Stimulated activated memory B cell treated with anti-CD40 and anti-IgM and Interleukin-4, amounts not matched to agents 10 μg/mL and 1 μg/mL and 100 μg/mL, for 72 hours (primary cell): Measurements from ENCODE around the gene THRSP.
"Not testable (repeated sequence)": the region's sequence is repeated elsewhere in the genome, so short reads cannot be mapped to it uniquely, and the experiment has no call there.

Experiments used
- ATAC-seq: fragments of 150-1000 bp; cut with Tn5 transposase; 2 replicates; pipeline ENCODE4 v1.10.0; 2021
- H3K27ac Mint-ChIP-seq: one replicate; pipeline ENCODE4 v1.8.0; 2022; ENCODE audit warnings: mild to moderate bottlenecking, mixed read lengths
- H3K27me3 Mint-ChIP-seq: one replicate; pipeline ENCODE4 v1.8.0; 2022; ENCODE audit warnings: mixed read lengths
- H3K36me3 Mint-ChIP-seq: one replicate; pipeline ENCODE4 v1.8.0; 2022; ENCODE audit warnings: mixed read lengths
- H3K4me1 Mint-ChIP-seq: one replicate; pipeline ENCODE4 v1.8.0; 2022; ENCODE audit warnings: mixed read lengths
- H3K4me3 Mint-ChIP-seq: one replicate; pipeline ENCODE4 v1.8.0; 2022; ENCODE audit warnings: mild to moderate bottlenecking, moderate library complexity, mixed read lengths
- H3K9me3 Mint-ChIP-seq: one replicate; pipeline ENCODE4 v1.8.0; 2022; ENCODE audit warnings: mixed read lengths

Gene THRSP

DNA sequence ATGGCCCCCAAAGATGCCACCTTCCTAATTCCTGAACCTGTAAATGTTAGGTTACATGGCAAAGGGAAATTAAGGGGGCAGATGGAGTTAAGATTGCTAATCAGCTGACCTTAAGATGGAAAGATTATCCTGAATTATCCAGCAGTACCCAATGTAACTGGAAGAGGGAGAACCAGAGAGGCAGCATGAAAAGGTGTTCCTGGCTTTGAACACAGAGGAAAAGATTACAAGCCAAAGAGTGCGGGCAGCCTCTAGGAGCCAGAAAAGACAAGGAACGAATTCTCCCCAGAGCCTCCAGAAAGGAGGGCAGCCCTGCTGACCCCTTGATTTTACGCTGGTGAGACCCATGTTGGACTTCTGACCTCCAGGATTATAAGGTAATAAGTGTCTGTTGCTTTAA is 15.1 kb upstream of the THRSP start:
- Mint-ChIP-seq H3K9me3 (no peaks in the 10 kb centered on the region), H3K4me3 (no peak overlapping the region), H3K27me3 (peaks cover 10% of the 10 kb centered on the region), H3K4me1 (peaks cover 12% of the 10 kb centered on the region), H3K36me3 (no peaks in the 10 kb centered on the region), H3K27ac (no peak overlapping the region)
- no peak for ATAC-seq

DNA sequence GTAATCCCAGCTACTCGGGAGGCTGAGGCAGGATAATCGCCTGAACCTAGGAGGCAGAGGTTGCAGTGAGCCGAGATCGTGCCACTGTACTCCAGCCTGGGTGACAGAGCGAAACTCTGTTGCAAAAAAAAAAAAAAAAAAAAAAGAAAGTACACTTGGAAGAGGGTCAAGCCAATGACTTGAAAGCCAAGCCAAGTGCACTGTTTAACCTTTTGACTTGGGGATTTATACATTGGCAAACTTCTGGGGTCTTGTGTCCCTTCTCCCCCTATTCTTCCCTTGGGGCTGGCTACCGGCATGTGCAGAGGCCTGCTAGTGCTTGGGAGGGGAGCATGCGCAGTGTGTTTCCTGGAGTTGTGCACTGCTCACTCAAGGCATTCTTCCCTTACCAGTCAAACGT is 14.3 kb upstream of the THRSP start:
- Mint-ChIP-seq H3K9me3 (no peaks in the 10 kb centered on the region), H3K27ac (no peak overlapping the region), H3K36me3 (no peaks in the 10 kb centered on the region), H3K4me1 (peaks cover 12% of the 10 kb centered on the region), H3K27me3 (peaks cover 2% of the 10 kb centered on the region), H3K4me3 (no peak overlapping the region)
- no peak for ATAC-seq

DNA sequence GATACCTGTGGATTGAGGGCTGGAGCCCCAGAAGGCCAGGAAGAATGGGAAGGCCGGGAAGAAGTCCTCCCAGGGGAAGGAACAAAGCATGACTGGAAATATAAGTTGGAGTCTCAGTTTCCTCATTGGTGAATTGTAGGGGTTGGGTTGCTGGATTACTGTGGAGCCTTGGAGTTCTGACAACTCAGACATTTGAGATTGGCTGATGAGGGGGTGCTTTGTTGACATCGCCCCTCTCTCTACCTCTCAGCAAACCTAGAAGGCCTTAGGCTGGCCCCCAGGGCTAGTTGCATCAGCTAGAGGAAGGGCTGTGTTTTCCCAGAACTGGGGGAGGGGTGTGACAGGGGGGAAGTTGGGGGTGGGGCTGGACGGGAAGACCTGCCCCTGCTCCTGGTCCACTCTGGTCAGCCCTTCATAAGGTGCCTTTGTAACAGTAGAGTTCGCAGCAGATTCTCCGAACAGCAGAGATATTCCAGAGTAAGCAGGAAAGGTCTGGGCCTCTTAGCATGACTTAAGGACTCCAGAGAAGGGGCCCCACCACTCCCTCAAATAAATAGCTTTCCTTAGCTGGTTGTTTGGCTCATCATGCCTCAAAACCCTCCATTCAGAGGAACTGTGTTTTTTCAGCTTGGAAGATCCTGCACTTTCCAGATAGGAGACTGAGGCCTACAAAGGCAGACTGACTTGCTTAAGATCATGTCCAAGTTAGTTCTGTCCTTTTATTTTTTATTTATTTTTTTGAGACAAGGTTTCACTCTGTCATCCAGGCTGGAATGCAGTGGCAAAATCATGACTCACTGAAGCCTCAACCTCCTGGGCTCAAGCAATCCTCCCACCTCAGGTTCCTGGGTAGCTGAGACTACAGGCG is 12.5 kb upstream of the THRSP start:
- Mint-ChIP-seq H3K9me3 (no peaks in the 10 kb centered on the region), H3K36me3 (no peaks in the 10 kb centered on the region), H3K27ac (no peak overlapping the region), H3K4me3 (no peak overlapping the region), H3K27me3 (no peaks in the 10 kb centered on the region), H3K4me1 (peaks cover 4% of the 10 kb centered on the region)
- ATAC-seq: no peak

DNA sequence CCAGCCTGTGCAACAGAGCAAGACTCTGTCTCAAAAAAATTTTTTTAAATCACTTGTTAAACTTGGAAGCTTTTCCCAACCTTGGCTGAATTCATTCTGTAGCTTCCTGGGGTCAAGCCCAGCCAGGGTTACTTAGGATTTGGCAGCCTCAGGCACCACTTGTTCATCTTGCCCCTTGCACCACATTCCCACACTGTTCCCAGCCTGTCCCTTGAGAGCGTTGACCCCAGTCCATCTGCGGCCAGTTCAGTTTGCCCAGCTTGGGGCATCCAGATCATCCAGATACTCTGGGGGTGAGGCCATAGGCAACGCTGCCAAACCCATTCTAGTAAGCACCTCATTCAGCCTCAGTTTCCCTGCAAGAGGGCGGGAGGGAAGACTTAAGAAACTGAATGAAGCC is 8.7 kb upstream of the THRSP start:
- Mint-ChIP-seq H3K9me3 (no peaks in the 10 kb centered on the region), H3K27me3 (no peaks in the 10 kb centered on the region), H3K4me3 (no peak overlapping the region), H3K36me3 (no peaks in the 10 kb centered on the region), H3K4me1 (no peaks in the 10 kb centered on the region), H3K27ac (no peak overlapping the region)
- no peak for ATAC-seq

DNA sequence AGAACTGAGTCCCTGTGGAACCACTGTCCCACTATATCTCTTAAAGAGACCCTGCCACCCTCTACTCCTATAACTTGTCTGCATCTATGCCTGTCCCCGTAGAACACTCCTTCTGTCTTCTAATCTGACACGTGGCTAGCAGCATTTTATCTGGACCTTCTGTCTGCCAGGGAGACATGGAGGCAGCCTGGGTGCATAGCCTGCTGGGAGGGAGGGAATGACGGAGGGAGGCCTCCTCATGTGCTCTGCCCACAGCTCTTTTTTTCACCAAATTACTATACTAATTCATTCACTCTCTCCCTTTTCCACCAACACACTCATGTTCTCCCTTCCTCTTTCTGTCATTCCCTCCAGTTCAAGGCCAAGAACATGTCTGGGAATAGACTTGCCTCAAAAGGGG is 7.6 kb upstream of the THRSP start:
- no peaks in the 10 kb centered on the region for H3K36me3 Mint-ChIP-seq
- H3K4me3 Mint-ChIP-seq: no peak overlapping the region
- no peaks in the 10 kb centered on the region for H3K9me3 Mint-ChIP-seq
- H3K27ac Mint-ChIP-seq: no peak overlapping the region
- no peaks in the 10 kb centered on the region for H3K4me1 Mint-ChIP-seq
- ATAC-seq: no peak
- H3K27me3 Mint-ChIP-seq: no peaks in the 10 kb centered on the region

DNA sequence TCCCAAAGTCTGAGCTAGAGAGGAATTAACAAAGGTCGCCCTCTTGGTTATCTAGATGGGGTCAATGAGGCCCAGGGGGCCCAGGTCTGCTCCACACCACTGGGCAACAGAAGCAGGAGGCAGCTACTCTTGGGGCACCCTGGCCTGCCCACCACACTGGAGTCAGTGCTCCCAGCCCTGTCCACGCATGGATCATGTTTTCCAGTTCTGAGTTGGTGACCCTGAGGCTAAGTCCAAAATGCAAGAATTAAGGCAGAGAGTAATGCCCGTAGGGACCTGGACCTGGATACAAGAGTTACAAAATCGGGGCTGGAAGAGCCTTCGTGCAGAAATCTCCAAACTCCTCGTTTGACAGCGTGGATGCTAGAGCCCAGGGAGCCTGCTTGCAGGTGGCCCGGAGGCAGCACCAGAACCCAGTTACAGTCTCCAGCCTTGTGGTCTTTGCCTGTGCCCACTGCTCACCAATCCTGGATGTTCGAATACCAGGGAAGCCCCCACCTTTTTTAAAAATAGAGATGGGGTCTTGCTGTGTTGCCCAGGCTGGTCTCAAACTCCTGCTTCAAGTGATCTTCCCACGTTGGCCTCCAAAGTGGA is 6.1 kb upstream of the THRSP start:
- Mint-ChIP-seq H3K27me3 (no peaks in the 10 kb centered on the region), H3K4me1 (no peaks in the 10 kb centered on the region), H3K4me3 (no peak overlapping the region), H3K36me3 (no peaks in the 10 kb centered on the region), H3K9me3 (no peaks in the 10 kb centered on the region), H3K27ac (no peak overlapping the region)
- ATAC-seq: no peak

- H3K9me3 Mint-ChIP-seq, H3K36me3 Mint-ChIP-seq, H3K27ac Mint-ChIP-seq, H3K4me1 Mint-ChIP-seq, H3K4me3 Mint-ChIP-seq, ATAC-seq, H3K27me3 Mint-ChIP-seq: not testable (repeated sequence)
Observed at GRCh38 chr11:78059749-78060328, 3.8 kb upstream of the THRSP start.

DNA sequence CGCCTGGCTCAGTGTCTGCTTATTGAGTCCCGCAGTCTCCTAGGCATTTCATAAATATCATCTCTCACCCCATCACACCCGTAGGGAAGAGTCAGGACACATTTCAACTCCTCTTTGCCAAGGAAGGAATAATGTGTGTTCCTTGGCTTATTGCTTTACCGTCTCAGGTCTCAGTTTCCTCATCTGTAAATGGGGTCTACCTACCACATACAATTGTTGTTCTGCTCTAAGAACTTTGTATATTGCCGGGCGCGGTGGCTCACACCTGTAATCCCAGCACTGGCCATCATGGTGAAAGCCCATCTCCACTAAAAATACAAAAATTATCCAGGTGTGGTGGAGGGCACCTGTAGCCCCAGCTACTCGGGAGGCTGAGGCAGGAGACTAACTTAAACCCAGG is 3.1 kb upstream of the THRSP start:
- peaks cover 10% of the 10 kb centered on the region for H3K36me3 Mint-ChIP-seq
- H3K4me1 Mint-ChIP-seq: no peaks in the 10 kb centered on the region
- H3K27me3 Mint-ChIP-seq: no peaks in the 10 kb centered on the region
- no peaks in the 10 kb centered on the region for H3K9me3 Mint-ChIP-seq
- no peak for ATAC-seq
- H3K27ac Mint-ChIP-seq: no peak overlapping the region
- no peak overlapping the region for H3K4me3 Mint-ChIP-seq

DNA sequence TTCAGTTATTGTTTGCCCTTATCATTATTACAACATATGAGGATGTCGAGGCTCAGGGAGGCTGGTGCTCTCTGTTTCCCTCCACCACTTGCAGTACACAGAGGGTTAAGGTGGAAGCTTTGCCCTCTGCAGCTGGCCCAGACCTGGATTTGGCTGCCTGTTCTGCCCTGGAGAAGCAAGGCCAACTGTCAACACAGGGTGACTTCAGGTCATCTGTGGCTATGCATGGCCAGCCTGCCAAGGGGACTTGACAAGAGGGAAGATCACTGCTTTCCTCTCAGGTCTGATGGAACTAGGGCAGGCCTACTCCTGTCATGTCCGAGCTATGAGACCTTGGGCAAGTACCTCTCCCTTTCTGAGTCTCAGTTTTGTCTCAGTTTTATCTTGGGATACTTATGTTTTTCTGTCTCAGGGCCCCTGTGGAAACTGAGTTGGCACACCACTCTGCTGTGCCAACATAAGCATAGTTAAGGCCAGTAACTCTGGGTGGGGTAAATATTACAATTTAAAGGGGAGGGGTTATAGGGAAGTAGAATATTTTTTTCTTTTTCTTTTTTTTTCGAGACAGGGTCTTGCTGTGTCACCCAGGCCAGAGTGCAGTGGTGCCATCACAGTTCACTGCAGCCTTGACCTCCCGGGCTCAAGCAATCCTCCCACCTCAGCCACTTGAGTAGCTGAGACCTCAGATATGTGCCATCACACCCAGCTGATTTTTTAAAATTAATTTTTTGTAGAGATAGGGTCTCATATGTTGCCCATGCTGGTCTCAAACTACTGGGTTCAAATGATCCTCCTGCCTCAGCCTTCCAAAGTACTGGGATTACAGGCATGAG is 2.4 kb upstream of the THRSP start:
- H3K27ac Mint-ChIP-seq: no peak overlapping the region

DNA sequence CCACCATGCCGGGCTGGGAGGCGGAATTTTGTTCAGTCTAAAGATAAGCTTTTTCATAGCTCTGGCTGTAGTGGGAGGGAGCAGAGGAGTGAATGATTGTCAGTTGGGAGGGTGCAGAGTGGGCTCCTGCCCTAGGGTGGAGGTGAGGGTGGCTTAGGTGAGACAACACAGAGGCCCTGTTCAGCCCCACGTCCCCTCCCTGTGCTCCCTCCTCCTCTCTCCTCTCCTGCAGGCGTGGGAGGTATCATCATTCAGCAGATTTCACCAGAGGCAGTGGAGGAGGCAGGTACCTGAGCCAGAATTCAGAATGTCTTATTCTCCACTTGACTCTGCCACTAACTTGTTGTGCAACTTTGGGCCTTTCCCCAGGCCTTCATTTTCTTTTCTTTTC is 1.7 kb upstream of the THRSP start:
- Mint-ChIP-seq H3K36me3 (peaks cover 17% of the 10 kb centered on the region), H3K4me3 (no peak overlapping the region), H3K4me1 (no peaks in the 10 kb centered on the region), H3K27ac (no peak overlapping the region), H3K27me3 (no peaks in the 10 kb centered on the region), H3K9me3 (no peaks in the 10 kb centered on the region)
- no peak for ATAC-seq

More for the DNA sequence above, 2.4 kb upstream of the THRSP start:
- no peak for ATAC-seq
- Mint-ChIP-seq H3K36me3 (peaks cover 11% of the 10 kb centered on the region), H3K9me3 (no peaks in the 10 kb centered on the region), H3K4me1 (no peaks in the 10 kb centered on the region), H3K27me3 (no peaks in the 10 kb centered on the region), H3K4me3 (no peak overlapping the region)

DNA sequence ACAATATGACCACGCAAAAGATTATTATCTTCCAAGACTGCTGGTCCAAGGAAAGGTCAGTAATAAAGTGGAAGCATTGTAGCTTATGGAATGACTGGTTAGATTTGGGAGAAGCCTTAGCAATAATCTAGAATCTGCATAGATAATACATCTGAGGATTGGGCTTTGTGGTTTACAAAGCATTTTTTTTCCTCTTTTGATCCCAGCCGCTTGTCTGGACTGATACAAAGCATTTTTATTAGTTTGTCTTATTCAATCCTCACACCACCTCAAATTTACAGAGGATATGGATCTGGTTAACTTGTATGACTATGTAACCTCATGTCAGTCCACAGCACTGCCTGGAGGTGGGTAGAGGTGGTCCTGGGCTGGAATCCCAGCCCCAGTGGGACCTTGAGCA is 990 bp upstream of the THRSP start:
- no peak for ATAC-seq
- Mint-ChIP-seq H3K9me3 (no peaks in the 10 kb centered on the region), H3K4me3 (no peak overlapping the region), H3K4me1 (no peaks in the 10 kb centered on the region), H3K27ac (no peak overlapping the region), H3K27me3 (no peaks in the 10 kb centered on the region), H3K36me3 (peaks cover 24% of the 10 kb centered on the region)

DNA sequence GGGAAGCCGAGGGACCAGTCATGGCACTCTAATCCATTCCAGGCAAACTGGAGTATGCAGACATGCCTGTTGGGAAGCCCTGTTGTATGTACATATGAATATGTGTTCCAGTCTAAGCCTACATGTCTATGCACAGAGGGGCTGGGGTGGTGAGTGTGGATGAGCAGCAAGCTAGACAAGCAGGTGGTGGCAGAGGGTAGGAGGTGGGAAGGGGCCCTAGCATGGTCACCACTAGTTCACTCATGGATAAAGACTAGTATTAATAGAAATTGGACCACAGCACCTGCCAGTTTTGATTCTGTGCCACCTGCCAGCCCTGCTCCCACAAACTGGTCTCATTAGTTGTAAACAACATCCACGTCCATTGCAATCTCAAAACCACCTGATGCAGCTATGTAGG is 1.5 kb downstream of the THRSP start:
- Mint-ChIP-seq H3K4me1 (no peaks in the 10 kb centered on the region), H3K36me3 (peaks cover 41% of the 10 kb centered on the region), H3K27ac (no peak overlapping the region), H3K27me3 (no peaks in the 10 kb centered on the region), H3K4me3 (no peak overlapping the region), H3K9me3 (no peaks in the 10 kb centered on the region)
- no peak for ATAC-seq

DNA sequence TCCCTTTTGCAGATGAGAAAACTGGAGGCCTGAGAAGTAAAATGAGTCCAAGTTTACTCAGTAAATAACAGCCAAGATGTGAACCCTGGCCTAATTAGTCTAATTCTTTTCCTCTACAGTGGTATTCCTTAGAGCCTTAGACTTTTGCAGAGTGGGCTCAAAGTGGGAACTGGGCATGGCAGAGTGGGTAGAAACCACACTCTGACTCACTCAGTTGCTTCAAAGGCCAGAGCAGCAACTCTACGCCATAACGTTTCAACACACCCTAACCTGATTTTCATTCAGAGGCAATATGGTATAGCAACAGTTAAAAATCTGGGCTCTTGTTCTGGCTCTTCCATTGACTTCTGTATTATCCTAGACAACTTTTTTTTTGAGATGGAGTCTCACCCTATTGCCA is 2.8 kb downstream of the THRSP start:
- H3K27ac Mint-ChIP-seq: no peak overlapping the region
- H3K36me3 Mint-ChIP-seq: peaks cover 44% of the 10 kb centered on the region
- no peak overlapping the region for H3K4me3 Mint-ChIP-seq
- ATAC-seq: no peak
- H3K9me3 Mint-ChIP-seq: no peaks in the 10 kb centered on the region
- no peaks in the 10 kb centered on the region for H3K4me1 Mint-ChIP-seq
- H3K27me3 Mint-ChIP-seq: no peaks in the 10 kb centered on the region

- ATAC-seq: no peak
- H3K36me3 Mint-ChIP-seq: peaks cover 54% of the 10 kb centered on the region
Observed at GRCh38 chr11:78067704-78068103, 4.0 kb downstream of the THRSP start.

GRCh38 chr11:78069465-78069864 is 5.8 kb downstream of the THRSP start:
- Mint-ChIP-seq H3K27ac (no peak overlapping the region), H3K36me3 (peaks cover 48% of the 10 kb centered on the region), H3K4me3 (no peak overlapping the region), H3K27me3 (no peaks in the 10 kb centered on the region), H3K9me3 (no peaks in the 10 kb centered on the region), H3K4me1 (peaks cover 13% of the 10 kb centered on the region)
- ATAC-seq: no peak

More at GRCh38 chr11:78067704-78068103, 4.0 kb downstream of the THRSP start:
- H3K9me3 Mint-ChIP-seq: no peaks in the 10 kb centered on the region
- H3K27me3 Mint-ChIP-seq: no peaks in the 10 kb centered on the region
- H3K4me3 Mint-ChIP-seq: no peak overlapping the region
- peaks cover 6% of the 10 kb centered on the region for H3K4me1 Mint-ChIP-seq
- H3K27ac Mint-ChIP-seq: no peak overlapping the region
